Neuronal stem cell (in vitro differentiated cells): ENCODE measurements around the gene CDO1.
A peak's percentile ranks its signal among the peaks of the same experiment; 100 is the strongest.

Experiments used
- DNase-seq: peaks from one replicate; pipeline ENCODE4 v3.0.0-alpha.2; 2013; ENCODE audit warnings: low spot score
- H2AFZ ChIP-seq: one replicate; pipeline ENCODE4 v1.6.1; 2013; ENCODE audit warnings: mild to moderate bottlenecking, low read length, inconsistent platforms
- H2AK5ac ChIP-seq: 2 replicates; pipeline ENCODE4 v1.6.1; 2013; ENCODE audit warnings: low read depth, mild to moderate bottlenecking, inconsistent platforms, low read length, moderate library complexity, mixed read lengths
- H2BK120ac ChIP-seq: 2 replicates; pipeline ENCODE4 v1.6.1; 2013; ENCODE audit warnings: low read depth, mild to moderate bottlenecking, inconsistent platforms, low read length, moderate library complexity, mixed read lengths
- H2BK12ac ChIP-seq: one replicate; pipeline ENCODE4 v1.6.1; 2013; ENCODE audit warnings: low read length, inconsistent platforms
- H2BK15ac ChIP-seq: 2 replicates; pipeline ENCODE4 v1.6.1; 2013; ENCODE audit warnings: mild to moderate bottlenecking, low read length, inconsistent platforms, mixed read lengths
- H2BK5ac ChIP-seq: one replicate; pipeline ENCODE4 v1.6.1; 2013; ENCODE audit warnings: inconsistent platforms, mild to moderate bottlenecking, low read length, moderate library complexity
- H3K14ac ChIP-seq: one replicate; pipeline ENCODE4 v1.6.1; 2013; ENCODE audit warnings: low read length, inconsistent platforms
- H3K18ac ChIP-seq: 2 replicates; pipeline ENCODE4 v1.6.1; 2013; ENCODE audit warnings: low read length, inconsistent platforms
- H3K23ac ChIP-seq: 2 replicates; pipeline ENCODE4 v1.6.1; 2013; ENCODE audit warnings: low read depth, mild to moderate bottlenecking, mixed read lengths, low read length, inconsistent platforms; ENCODE audit not compliant: poor library complexity
- H3K27ac ChIP-seq: replicated peaks from 3 replicates; pipeline ENCODE4 v1.5.1; 2013; ENCODE audit warnings: low read length, inconsistent platforms
- H3K27me3 ChIP-seq, 3 experiments: 2 replicates each; pipeline ENCODE4 v1.6.1; 2013; ENCODE audit warnings: low read length in 3 of 3, mild to moderate bottlenecking in 2 of 3, inconsistent platforms in 1 of 3, low read depth in 1 of 3, mixed read lengths in 1 of 3, moderate library complexity in 1 of 3; ENCODE audit not compliant: control insufficient read depth in 3 of 3, insufficient read depth in 3 of 3
- H3K36me3 ChIP-seq, 2 donors: replicated peaks in 1 of 2; 2 replicates each; pipeline ENCODE4 v1.6.1; 2013; ENCODE audit warnings: low read length in 2 of 2; ENCODE audit not compliant: control insufficient read depth in 2 of 2, insufficient read depth in 2 of 2
- H3K4ac ChIP-seq: 2 replicates; pipeline ENCODE4 v1.6.1; 2013; ENCODE audit warnings: inconsistent platforms, mild to moderate bottlenecking, low read length, moderate library complexity
- H3K4me1 ChIP-seq, 2 donors: 1 replicate in 1 of 2; 2 replicates in 1 of 2; pipeline ENCODE4 v1.6.1; 2013; ENCODE audit warnings: low read length in 2 of 2, low read depth in 1 of 2; ENCODE audit not compliant: control insufficient read depth in 2 of 2, insufficient read depth in 1 of 2
- H3K4me2 ChIP-seq: one replicate; pipeline ENCODE4 v1.6.1; 2013; ENCODE audit warnings: mild to moderate bottlenecking, low read length, inconsistent platforms; ENCODE audit not compliant: insufficient read depth, poor library complexity, severe bottlenecking
- H3K4me3 ChIP-seq, 2 donors: 2 replicates each; pipeline ENCODE4 v1.5.1; 2013; ENCODE audit warnings: low read length in 2 of 2, mild to moderate bottlenecking in 2 of 2, inconsistent platforms in 1 of 2, moderate library complexity in 1 of 2
- H3K79me1 ChIP-seq: one replicate; pipeline ENCODE4 v1.6.1; 2013; ENCODE audit warnings: low read depth, mild to moderate bottlenecking, inconsistent platforms, low read length, moderate library complexity
- H3K9ac ChIP-seq: one replicate; pipeline ENCODE4 v1.6.1; 2013; ENCODE audit warnings: mild to moderate bottlenecking, low read depth, low read length, inconsistent platforms; ENCODE audit not compliant: poor library complexity
- H3K9me3 ChIP-seq, 2 donors: replicated peaks in 1 of 2; 2 replicates each; pipeline versions ENCODE3 to v1.6.1; 2013; ENCODE audit warnings: low read length in 2 of 2, mild to moderate bottlenecking in 2 of 2, inconsistent platforms in 1 of 2, low read depth in 1 of 2, mixed read lengths in 1 of 2, moderate library complexity in 1 of 2; ENCODE audit not compliant: control insufficient read depth in 2 of 2, insufficient read depth in 1 of 2
- H4K8ac ChIP-seq: one replicate; pipeline ENCODE4 v1.6.1; 2013; ENCODE audit warnings: low read depth, mild to moderate bottlenecking, inconsistent platforms, low read length, moderate library complexity
- H4K91ac ChIP-seq: one replicate; pipeline ENCODE4 v1.6.1; 2013; ENCODE audit warnings: low read length, low read depth, mild to moderate bottlenecking, inconsistent platforms; ENCODE audit not compliant: poor library complexity
- WGBS, 2 donors: extraction: QIAGEN DNeasy Blood & Tissue Kit; methylation state at CpG; one replicate each; pipeline ENCODE4 v1.1.7; 2013; ENCODE audit warnings: missing lambda C conversion rate in 2 of 2, mixed read lengths in 1 of 2; ENCODE audit not compliant: insufficient read length in 2 of 2, insufficient replicate concordance in 1 of 2; ENCODE audit errors: extremely low coverage in 2 of 2; 5-methylcytosine and 5-hydroxymethylcytosine counted together

CDO1 gene

GRCh38 chr5:115795700-115796099, 20.8 kb downstream of the CDO1 start:
- Histone ChIP-seq H2BK12ac (no peak overlapping the region), H4K8ac (no peak overlapping the region), H2AK5ac (no peak overlapping the region), H3K4me1 (no peaks in the 10 kb centered on the region), H3K9me3 (no peaks in the 10 kb centered on the region), H3K36me3 (no peaks in the 10 kb centered on the region), H2BK120ac (no peak overlapping the region), H3K4me2 (no peak overlapping the region), H3K27ac (no peak overlapping the region), H2BK15ac (no peak overlapping the region), H2AFZ (no peak overlapping the region), H3K9ac (no peak overlapping the region), H3K4me3 (no peak overlapping the region), H3K4ac (no peak overlapping the region), H2BK5ac (no peak overlapping the region), H4K91ac (no peak overlapping the region), H3K27me3 (no peaks in the 10 kb centered on the region), H3K18ac (no peak overlapping the region), H3K79me1 (no peaks in the 10 kb centered on the region), H3K23ac (no peak overlapping the region), H3K14ac (no peak overlapping the region)
- no peak for DNase-seq
- no CpG with 5 or more reads among the region's 1 CpG for WGBS, 2 donors

- H2BK5ac ChIP-seq, result no peak overlapping the region
- H3K36me3 ChIP-seq, result no peaks in the 10 kb centered on the region
- H2BK120ac ChIP-seq, result no peak overlapping the region
- H2BK12ac ChIP-seq, result no peak overlapping the region
- H3K4ac ChIP-seq, result no peak overlapping the region
- H3K4me1 ChIP-seq, result no peaks in the 10 kb centered on the region
- no peak overlapping the region for H3K27ac ChIP-seq
- no peak overlapping the region for H3K4me3 ChIP-seq
- H4K8ac ChIP-seq, result no peak overlapping the region
- H2AK5ac ChIP-seq, result no peak overlapping the region
- no CpG with 5 or more reads among the region's 1 CpG for WGBS, 2 donors
- H3K79me1 ChIP-seq, result no peaks in the 10 kb centered on the region
- DNase-seq, result no peak
- no peak overlapping the region for H2AFZ ChIP-seq
- H2BK15ac ChIP-seq, result no peak overlapping the region
- no peak overlapping the region for H4K91ac ChIP-seq
- peaks cover 0 to 2% of the 10 kb centered on the region in 2 donors for H3K9me3 ChIP-seq
- no peak overlapping the region for H3K23ac ChIP-seq
- H3K14ac ChIP-seq, result no peak overlapping the region
- H3K27me3 ChIP-seq, result no peaks in the 10 kb centered on the region
- no peak overlapping the region for H3K9ac ChIP-seq
- H3K18ac ChIP-seq, result no peak overlapping the region
- H3K4me2 ChIP-seq, result no peak overlapping the region
These were observed 28.0 kb downstream of the CDO1 start for GRCh38 chr5:115788440-115788839.

- DNase-seq, result no peak
- Histone ChIP-seq H3K18ac (no peak overlapping the region), H3K4ac (no peak overlapping the region), H2AFZ (no peak overlapping the region), H3K36me3 (no peaks in the 10 kb centered on the region), H3K14ac (no peak overlapping the region), H3K9ac (no peak overlapping the region), H3K23ac (no peak overlapping the region), H3K27me3 (no peaks in the 10 kb centered on the region), H2AK5ac (no peak overlapping the region), H3K4me1 (no peaks in the 10 kb centered on the region), H2BK15ac (no peak overlapping the region), H3K27ac (no peak overlapping the region), H3K4me3 (no peak overlapping the region), H2BK120ac (no peak overlapping the region), H4K8ac (no peak overlapping the region), H2BK12ac (no peak overlapping the region), H3K4me2 (no peak overlapping the region), H4K91ac (no peak overlapping the region), H2BK5ac (no peak overlapping the region), H3K79me1 (no peaks in the 10 kb centered on the region), H3K9me3 (peaks cover 0 to 2% of the 10 kb centered on the region in 2 donors)
- WGBS, 2 donors, result no CpG with 5 or more reads among the region's 1 CpG
These were observed 29.0 kb downstream of the CDO1 start for GRCh38 chr5:115787426-115787825.

DNA sequence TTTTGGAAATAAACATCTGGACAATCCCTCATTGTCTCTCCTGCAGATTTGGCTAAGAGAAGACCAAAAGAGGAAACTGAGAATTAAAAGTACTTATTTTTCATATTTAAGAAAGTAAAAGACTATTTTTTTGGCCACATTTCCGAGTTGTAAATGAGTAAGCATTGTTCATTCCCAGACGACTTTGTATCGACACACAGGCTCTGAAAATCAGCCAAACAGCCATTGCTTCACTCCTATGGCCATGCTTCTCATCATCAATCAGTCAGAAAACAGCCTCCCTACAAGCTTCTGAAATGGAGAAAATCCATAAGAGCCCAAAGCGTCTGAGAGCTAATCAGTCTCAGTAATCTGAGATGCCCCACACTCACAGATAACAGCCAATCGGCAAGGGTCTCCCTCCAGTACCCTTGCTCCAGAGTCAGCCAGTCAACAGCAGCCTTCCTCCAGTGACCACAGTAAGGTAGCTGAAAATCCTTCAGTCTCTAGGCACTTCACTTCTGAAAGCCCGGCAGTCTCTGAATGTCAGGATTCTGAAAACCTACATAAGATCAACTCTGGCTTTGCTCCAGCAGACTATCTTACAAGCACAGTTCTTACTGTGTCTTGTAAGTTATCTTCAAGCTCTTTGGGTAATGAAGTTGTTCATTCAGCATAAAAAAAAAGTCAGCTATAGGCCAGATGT, 30.9 kb downstream of the CDO1 start:
- Histone ChIP-seq H3K27ac (no peak overlapping the region), H3K27me3 (no peaks in the 10 kb centered on the region), H3K4me2 (no peak overlapping the region), H3K23ac (no peak overlapping the region), H4K91ac (no peak overlapping the region), H2BK120ac (no peak overlapping the region), H3K36me3 (no peaks in the 10 kb centered on the region), H3K18ac (no peak overlapping the region), H3K9me3 (peaks cover 0 to 2% of the 10 kb centered on the region in 2 donors), H3K9ac (no peak overlapping the region), H3K4me3 (no peak overlapping the region), H2AFZ (peak overlapping the region; percentile 74), H2BK5ac (no peak overlapping the region), H3K4me1 (no peaks in the 10 kb centered on the region), H3K14ac (no peak overlapping the region), H3K4ac (no peak overlapping the region), H2BK12ac (no peak overlapping the region), H4K8ac (no peak overlapping the region), H3K79me1 (no peaks in the 10 kb centered on the region), H2AK5ac (no peak overlapping the region), H2BK15ac (no peak overlapping the region)
- no CpG with 5 or more reads among the region's 6 CpGs for WGBS, 2 donors
- peak; percentile 52 for DNase-seq
